ENCODE results near the gene EPOP.

The EPOP gene

DNA sequence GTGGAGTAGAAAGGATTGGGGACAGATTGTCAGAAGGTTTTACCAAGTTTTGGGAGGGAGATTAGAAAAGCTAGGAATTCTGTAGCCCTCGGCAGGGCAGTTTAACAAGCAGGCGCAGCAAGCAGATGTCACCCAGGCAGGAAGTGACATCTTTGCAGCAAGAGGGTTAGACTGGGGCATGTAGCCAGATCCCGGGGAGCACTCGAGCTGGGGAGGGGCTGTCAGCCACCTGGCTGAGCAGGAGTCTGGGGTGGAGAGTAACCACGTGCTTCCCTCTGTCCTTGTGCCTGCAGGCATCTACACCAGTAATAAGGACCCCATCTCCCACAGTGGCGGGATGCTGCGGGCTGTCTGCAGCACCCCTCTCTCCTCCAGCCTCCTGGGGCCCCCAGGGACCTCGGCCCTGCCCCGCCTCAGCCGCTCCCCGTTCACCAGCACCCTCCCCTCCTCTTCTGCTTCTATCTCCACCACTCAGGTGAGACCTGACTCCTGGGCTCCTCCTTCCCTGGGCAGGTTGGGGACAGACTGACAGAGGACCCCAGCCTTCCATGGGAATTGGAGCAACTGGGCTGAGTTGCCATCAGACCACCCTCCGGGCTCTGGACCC is 42.5 kb upstream of the EPOP start:
- TF ChIP-seq POLR2A (IDR thresholded peaks at IDR 0.05; ENCODE audit: extremely low read depth, insufficient read length) (no peak), MYC (IDR thresholded peaks at IDR 0.05; ENCODE audit: low read depth, low read length) (no peak)
- TF ChIP-seq, protein P1, sequence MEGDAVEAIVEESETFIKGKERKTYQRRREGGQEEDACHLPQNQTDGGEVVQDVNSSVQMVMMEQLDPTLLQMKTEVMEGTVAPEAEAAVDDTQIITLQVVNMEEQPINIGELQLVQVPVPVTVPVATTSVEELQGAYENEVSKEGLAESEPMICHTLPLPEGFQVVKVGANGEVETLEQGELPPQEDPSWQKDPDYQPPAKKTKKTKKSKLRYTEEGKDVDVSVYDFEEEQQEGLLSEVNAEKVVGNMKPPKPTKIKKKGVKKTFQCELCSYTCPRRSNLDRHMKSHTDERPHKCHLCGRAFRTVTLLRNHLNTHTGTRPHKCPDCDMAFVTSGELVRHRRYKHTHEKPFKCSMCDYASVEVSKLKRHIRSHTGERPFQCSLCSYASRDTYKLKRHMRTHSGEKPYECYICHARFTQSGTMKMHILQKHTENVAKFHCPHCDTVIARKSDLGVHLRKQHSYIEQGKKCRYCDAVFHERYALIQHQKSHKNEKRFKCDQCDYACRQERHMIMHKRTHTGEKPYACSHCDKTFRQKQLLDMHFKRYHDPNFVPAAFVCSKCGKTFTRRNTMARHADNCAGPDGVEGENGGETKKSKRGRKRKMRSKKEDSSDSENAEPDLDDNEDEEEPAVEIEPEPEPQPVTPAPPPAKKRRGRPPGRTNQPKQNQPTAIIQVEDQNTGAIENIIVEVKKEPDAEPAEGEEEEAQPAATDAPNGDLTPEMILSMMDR (IDR thresholded peaks at IDR 0.05; ENCODE audit: low read depth, low read length) = no peak
- TF ChIP-seq, protein P2, sequence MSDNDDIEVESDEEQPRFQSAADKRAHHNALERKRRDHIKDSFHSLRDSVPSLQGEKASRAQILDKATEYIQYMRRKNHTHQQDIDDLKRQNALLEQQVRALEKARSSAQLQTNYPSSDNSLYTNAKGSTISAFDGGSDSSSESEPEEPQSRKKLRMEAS (IDR thresholded peaks at IDR 0.05; ENCODE audit: low read depth, low read length) = no peak
- H3K4me3 ChIP-seq (ENCODE audit: low read depth, low read length) = no peak overlapping the region
- DNase-seq (ENCODE audit: low read depth) = no peak

DNA sequence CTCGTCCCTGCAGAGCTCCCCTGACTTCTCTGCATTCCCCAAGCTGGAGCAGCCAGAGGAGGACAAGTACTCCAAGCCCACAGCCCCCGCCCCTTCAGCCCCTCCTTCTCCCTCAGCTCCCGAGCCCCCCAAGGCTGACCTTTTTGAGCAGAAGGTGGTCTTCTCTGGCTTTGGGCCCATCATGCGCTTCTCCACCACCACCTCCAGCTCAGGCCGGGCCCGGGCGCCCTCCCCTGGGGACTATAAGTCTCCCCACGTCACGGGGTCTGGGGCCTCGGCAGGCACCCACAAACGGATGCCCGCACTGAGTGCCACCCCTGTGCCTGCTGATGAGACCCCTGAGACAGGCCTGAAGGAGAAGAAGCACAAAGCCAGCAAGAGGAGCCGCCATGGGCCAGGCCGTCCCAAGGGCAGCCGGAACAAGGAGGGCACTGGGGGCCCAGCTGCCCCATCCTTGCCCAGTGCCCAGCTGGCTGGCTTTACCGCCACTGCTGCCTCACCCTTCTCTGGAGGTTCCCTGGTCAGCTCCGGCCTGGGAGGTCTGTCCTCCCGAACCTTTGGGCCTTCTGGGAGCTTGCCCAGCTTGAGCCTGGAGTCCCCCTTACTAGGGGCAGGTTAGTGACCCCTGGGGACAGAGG is 41.7 kb upstream of the EPOP start:
- TF ChIP-seq MYC (IDR thresholded peaks at IDR 0.05; ENCODE audit: low read depth, low read length) (no peak), POLR2A (IDR thresholded peaks at IDR 0.05; ENCODE audit: extremely low read depth, insufficient read length) (no peak)
- TF ChIP-seq, protein P1 (IDR thresholded peaks at IDR 0.05; ENCODE audit: low read depth, low read length) = no peak
- TF ChIP-seq, protein P2 (IDR thresholded peaks at IDR 0.05; ENCODE audit: low read depth, low read length) = no peak
- DNase-seq (ENCODE audit: low read depth) = no peak

DNA sequence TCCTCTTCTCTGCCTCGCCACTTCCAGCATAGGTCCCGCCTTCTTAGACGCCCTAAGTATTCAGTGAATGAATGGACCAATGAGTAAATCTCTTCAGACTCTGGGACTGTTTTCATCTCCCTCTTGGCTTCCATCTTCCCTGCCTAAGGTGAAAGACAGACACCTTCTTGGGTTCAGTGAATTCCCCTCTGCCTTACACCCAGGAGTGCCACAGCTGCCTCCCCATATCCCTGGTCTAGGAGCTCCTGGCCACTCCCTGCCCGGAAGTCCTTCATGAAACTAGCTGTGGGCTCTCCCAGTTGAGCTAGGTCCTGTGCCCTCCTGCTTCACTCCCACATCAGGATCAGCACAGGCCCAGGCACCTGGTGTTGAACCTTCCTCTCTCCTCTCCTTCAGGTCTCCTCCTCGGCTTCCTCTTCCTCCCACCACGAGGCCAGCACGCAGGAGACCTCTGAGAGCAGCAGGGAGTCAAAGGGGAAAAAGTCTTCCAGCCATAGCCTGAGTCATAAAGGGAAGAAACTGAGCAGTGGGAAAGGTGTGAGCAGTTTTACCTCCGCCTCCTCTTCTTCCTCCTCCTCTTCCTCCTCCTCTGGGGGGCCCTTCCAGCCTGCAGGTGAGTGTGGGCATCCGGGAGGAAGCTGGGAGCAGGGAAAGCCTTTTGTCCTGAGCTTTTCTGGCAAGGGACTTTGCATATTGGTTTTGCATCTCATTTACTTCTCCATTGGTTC is 40.6 kb upstream of the EPOP start:
- H3K4me3 ChIP-seq (ENCODE audit: low read depth, low read length) = no peak overlapping the region
- TF ChIP-seq MYC (IDR thresholded peaks at IDR 0.05; ENCODE audit: low read depth, low read length) (no peak), POLR2A (IDR thresholded peaks at IDR 0.05; ENCODE audit: extremely low read depth, insufficient read length) (no peak)
- TF ChIP-seq, protein P1 (IDR thresholded peaks at IDR 0.05; ENCODE audit: low read depth, low read length) = no peak
- TF ChIP-seq, protein P2 (IDR thresholded peaks at IDR 0.05; ENCODE audit: low read depth, low read length) = no peak
- DNase-seq (ENCODE audit: low read depth) = no peak

More for the DNA sequence above, 41.7 kb upstream of the EPOP start:
- H3K4me3 ChIP-seq (ENCODE audit: low read depth, low read length) = no peak overlapping the region

DNA sequence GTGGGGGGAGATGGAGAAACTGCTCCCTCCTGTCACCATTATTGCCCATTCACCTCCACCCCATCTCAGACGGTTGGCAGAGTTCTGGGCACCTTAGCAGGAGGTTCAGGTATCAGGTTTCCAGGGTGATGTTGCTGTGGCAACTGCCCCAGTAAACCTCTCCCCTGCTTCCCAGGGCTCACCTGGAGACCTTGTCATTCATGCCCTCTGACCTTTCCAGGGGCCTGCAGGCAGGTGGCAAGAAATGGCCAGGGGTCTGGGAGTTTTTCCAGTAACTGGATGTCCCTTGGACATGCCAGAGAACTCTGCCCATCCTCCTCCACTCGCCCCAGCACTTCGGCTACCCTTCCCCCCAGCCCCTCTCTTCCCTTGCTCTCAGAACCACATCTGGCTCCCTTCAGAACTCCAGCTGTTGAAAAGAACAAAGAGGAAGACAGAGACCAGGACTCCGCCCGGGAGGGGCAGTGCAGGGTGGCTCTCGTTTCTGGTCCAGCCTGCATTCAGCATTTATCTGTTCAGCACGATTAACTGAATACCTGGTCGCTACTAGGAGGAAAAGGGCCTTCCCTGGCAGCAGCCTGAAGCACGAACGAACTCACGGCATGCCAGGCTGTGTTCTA is 38.8 kb upstream of the EPOP start:
- H3K4me3 ChIP-seq (ENCODE audit: low read depth, low read length) = no peak overlapping the region
- TF ChIP-seq, protein P2 (IDR thresholded peaks at IDR 0.05; ENCODE audit: low read depth, low read length) = no peak
- TF ChIP-seq, protein P1 (IDR thresholded peaks at IDR 0.05; ENCODE audit: low read depth, low read length) = no peak
- TF ChIP-seq MYC (IDR thresholded peaks at IDR 0.05; ENCODE audit: low read depth, low read length) (no peak), POLR2A (IDR thresholded peaks at IDR 0.05; ENCODE audit: extremely low read depth, insufficient read length) (no peak)
- no peak for DNase-seq (ENCODE audit: low read depth)

DNA sequence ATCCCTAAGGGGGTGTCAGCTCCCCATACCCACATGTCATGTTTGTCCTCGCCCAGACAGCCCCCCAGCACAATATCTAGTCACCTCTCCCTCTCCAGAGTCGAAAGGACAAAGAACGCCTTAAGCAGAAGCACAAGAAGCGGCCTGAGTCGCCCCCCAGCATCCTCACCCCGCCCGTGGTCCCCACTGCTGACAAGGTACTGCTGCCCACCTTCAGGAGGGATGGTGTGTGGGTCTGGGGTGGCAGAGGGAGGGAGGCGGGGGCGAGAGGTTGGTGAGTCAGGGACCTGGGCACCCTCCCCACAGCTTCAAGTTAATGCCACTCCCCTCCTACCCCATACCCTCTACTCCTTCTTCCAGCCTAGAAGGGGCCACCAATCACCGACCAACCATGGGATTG is 37.8 kb upstream of the EPOP start:
- TF ChIP-seq, protein P2 (IDR thresholded peaks at IDR 0.05; ENCODE audit: low read depth, low read length) = no peak
- no peak overlapping the region for H3K4me3 ChIP-seq (ENCODE audit: low read depth, low read length)
- DNase-seq (ENCODE audit: low read depth) = no peak

All from NB4 (cell line).